Endothelial cell of hepatic sinusoid (primary cell): ENCODE data around the gene TFF3.
"Not testable (repeated sequence)": the region's sequence is repeated elsewhere in the genome, so short reads cannot be mapped to it uniquely, and the experiment has no call there.

Experiments used
- in situ Hi-C: cut with HindIII; loops from 2 replicates; pipeline ENCODE4 v1.10.0; 2017; ENCODE audit warnings: low sequenced_read_pairs

TFF3 gene

DNA sequence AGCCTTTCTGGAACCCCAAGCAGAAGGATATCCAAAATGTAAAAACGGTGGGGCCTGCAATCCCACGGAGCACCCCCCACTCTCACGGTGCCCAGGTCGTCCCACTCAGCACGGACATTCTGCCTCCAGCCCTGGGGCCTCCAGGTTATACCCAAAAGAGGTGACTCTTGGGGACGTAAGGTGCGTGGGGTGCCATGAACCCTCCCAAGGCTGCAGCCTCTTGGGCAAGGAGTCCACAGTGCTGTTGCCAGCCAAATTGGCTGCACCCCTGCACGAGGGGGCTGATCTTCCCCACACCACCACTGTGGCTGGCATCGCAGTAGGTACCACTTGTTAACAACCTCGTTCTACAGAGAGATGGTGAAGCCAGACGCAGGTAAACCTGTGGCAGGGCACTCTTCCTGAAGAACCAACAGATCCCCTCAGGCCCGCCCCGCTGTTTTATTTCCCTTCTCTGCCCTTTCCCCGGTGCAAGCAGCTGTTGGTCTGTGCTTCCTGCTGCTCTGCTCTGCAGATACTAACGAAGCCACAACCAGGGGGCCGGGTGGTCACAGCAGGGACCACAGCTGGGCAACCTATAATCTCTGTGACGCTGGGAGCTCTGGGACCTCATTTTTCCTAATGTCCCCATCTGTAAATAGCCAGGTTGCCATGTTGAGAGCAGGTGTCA lies 8.7 kb downstream of the TFF3 start:
- in situ Hi-C loops = no loop called here

DNA sequence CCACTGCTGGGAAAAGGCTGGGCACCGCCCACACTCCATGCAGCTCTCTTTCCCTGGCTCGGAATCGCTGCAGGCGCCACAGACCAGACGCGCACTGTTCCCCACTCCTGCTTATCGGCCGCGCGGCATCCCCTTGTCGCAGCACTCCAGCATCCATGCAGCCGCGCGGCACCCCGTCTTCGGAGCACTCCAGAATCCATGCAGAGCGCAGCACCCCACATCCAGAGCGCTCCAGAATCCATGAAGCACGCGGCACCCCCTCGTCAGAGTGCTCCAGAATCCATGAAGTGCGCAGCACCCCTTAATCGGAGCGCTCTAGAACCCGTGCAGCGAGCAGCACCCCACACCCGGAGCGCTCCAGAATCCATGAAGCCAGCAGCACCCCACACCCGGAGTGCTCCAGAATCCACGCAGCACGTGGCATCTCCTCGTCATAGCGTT lies 9.5 kb downstream of the TFF3 start:
- in situ Hi-C loops = no loop called here

DNA sequence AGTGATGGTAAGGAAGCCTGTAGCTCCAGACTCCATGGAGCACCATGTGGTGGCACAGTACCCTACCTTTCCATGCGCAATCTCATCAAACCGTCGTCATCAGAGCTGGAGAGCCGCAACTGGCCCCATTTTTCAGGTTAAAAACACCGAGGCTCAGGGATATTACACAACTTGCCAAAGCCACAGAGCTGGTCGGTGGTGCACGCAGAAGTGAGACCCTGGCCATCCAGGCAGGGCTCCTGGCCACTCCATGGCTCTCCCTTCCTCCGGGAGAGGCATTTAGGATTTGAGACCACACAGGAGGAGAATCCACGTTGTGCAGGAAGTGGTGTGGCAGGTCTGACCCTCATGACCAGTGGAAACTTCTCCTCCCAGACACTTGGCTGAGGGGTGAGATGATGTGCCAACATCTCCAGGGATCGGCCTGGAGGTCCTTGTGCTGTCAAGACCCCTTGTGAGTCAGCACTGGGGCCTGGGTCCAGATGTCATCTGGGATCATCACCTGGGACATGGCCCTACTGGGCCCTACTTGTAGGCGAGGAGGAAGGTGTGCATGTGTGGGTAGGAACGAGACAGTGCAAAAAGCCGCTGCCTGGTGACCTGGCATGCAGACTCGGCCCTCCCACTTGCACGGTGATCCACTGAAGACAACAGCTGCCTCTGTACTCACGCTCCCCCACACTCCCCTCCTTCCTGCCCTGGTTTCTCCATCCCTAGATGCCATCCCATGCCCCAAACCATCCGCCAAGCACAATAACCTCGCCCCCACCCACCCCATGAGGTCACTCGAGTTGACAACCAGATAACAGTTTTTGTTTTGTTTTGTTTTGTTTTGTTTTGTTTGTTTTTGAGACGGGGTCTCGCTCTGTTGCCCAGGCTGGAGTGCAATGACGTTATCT lies 10.4 kb downstream of the TFF3 start:
- in situ Hi-C loops = no loop called here

DNA sequence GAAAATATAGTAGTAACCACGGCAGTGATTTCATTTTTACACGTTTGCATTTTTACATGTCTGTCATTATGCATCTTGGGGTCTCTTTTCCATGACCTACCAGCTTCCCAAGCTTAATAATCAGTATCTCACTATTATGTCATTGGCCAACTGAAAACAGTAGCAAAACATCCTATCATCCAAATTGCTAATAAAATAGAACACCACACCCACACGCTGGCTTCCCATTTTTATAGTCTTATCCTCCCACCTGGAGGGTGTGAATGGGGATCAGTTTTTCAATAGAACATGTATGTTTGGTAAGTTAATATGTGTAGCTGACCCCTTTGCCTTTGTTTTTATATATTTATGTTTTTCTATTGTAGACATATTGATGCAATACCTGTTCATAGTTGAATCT lies 11.8 kb downstream of the TFF3 start:
- in situ Hi-C loops = no loop called here

DNA sequence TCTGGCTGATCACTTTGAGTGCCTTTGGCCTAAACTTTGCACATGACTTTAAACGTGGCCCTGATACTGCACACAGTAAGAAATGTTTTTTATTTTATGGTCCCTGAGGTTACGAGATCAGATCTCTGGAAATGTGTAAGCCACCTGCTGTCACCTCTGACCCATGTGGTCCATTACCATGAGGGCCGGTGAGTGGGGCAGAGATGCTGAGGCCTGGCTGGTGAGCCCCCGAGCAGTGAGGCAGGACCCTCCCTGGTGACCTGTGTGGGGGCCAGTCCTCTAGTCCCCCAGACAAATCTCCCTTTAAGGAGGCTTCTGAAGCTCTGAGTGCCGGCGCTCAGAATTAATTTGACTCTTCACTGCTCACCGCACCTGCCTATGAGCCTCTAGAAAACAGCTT lies 12.4 kb downstream of the TFF3 start:
- in situ Hi-C loops = no loop called here

DNA sequence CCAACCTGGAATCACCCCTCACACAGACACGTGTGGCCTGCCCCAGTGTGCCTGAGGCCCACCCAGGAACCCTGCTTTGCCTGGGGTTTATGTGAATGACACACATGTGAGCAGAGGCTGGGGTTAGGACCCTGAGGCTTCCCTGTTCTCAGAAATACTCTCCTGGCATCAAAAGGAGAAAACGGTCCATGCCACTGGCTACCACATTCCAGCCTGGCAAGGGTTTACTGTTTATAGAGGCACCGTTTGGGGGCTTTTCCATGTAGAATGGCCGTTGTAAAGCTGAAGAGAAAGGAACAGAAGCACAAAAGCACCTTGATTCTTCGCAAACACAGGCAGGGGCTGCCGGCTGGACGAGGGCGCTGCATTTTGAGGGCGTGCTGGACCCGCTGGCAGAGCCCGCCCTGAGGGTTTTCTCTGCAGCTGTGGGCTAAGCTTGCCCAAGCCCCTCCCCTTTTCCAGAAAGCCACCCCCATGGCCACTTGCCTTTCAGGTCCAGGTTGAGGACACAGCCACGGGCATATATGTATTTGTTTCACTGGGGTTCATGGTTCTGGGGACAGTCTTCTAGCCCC lies 13.0 kb downstream of the TFF3 start:
- in situ Hi-C loops = no loop called here

DNA sequence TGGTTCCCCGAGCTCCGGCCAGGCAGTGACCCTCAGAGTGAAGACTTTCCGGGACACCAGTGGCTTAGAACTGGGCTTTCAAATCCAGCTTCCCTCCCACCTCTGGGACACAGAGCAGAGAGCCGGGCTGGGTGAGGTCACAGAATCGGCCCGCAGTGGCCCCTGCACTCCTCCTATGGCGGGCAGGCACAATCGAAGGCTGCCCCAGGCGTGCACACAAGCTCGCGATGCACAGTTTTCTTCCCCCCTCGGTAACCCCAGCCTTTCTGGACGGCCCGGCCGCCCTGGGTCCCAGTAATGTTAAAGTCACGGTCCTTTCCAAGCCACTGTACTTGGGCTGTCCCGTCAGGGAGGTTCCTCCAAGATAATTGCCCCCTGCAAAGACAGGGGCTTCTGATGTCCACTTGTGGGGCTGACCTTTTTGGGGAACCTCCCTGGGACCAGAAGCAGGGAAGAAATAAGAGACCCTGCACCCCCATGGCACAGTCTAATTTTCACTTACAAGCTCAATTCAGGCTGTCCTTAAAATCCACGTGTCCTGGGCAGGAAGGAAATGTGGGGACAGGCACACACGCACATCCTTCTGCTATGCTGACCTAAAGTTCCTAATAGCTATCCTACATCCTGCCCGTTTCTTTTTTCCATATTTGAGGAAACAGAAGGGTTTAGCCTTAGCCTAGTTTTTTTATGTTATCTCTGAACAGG lies 13.7 kb downstream of the TFF3 start:
- in situ Hi-C loops = no loop called here

DNA sequence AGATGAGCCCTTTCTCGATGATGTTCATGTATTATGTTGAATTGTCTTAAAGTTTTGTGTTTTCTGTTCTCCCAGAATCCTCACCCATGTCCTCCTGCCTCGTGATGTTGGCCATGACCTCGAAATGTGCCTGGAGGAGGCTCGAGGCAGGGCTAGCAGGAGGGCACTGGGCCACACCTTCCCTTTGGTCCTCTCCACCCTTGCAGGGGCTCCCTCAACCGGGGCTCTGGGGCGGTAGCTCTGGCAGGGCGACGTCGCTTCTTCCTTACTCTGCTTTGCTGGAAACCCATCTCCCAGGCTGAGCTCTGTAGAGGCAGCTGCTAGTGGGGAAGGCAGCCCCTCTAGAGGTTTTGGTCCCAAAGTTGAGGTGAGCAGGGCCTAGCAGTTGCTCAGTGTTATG lies 14.3 kb downstream of the TFF3 start:
- in situ Hi-C loops = no loop called here

DNA sequence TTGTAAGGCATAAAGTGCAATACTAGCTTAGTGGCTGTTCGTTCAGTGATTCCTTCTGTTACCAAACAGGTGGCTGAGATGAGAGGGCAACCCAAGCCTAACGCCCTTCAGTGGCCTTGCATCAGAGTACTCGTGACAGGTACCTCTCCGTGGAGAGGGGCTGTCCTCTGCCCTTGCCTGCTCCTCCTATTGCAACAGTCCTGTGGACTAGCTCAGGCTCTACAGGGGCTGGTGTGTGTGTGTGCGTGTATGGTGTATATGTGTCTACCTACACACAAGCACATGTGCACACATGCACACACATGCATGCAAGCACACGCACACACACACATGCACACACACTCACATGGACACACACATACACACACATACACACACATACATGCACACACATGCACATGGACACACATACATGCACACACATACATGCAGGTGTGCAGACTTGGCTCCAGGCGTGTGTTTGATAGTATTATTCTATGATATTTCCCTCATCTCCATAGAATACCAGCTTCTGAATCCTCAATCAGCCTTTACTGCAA lies 15.1 kb downstream of the TFF3 start:
- in situ Hi-C loops = no loop called here

DNA sequence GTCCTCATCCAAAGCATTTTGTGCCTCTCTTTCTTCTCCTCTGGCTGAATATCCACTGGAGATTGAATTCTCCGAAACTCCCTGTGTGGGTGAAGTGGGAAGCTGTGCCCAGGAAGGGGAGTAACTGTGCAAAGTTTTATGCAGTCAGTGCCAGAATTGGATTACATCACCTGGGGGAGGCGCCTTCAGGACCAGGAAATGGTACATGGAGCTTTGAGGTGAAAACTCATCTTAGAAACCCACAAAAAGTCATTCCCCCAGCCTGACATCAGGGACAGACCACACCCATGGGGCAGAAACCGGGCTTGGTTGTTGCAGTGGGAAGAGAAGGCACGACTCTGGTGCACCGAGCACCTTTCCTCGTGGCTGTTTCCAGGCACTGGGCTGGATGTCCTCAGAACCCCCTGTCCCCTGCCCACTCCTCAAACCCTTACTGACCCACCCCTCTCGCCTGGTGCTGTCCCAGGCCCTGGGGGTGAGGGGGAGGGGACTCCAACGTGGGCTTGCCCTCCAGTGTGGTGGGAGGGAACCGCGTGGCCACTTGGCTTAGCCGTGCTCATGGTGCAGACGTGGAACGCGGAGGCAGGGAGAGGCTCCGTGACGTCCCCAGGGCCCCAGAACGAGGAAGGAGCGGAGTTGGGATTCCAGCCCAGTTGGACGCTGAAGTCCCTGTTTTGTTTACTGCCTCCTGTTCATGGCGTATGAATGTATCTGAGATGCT lies 15.7 kb downstream of the TFF3 start:
- in situ Hi-C loops = no loop called here

DNA sequence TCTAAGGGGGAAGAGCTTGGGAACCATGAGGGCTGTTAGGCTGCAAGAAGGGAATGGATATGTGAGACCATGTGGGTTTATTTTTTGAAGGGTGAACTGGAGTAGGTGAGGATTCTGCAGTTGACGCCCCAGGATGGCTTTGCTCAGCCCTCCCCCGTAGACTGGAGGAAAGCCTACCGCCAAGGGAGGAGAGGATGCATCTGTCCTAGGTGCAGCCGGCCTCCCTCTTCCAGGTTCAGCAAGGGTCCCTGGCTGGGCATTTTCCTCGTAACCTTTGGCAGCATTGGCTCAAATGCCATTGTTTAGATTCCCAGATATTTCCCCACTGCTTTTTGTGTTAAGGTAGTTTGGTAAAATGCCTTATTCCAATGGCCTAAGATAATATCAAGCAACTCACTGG lies 16.6 kb downstream of the TFF3 start:
- in situ Hi-C loops = no loop called here

DNA sequence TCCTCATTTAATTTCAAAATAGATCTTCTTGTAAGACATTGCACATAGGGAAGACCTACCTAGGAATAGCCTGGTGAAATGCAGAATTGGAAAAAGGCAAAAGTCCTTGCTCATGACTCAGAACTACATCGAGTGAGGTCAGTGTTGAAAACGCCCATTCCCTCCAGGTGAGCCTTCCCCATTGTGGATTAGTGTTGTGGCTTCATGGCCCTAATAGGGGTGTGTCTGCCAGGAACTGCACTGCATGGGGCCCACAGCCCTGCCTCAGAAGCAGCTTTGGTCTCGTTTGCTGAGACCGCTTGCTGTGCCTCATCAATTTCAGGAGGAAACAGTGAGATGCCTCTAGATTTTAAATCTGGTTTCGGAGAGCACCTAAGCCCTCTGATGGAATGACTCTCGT lies 17.0 kb downstream of the TFF3 start:
- in situ Hi-C loops = no loop called here

DNA sequence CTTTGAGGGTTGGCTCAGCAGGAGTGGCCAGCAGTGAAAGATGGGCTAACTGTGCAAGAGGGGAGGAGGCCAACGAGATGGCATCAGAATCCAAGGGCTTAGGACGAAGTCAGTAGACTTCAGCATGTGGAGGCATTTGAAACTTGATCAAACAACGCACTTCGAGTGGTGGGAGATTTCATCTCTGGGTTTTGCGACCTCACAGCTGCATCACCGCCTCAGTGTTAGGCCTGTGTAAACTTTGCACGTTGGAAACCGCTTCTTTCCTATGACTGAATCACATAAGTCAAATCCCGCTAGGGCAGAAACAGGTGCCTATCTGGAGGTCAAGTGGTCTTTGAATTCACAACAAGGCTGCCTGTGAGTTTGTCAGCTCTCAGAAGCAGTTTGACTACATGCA lies 17.8 kb downstream of the TFF3 start:
- in situ Hi-C loops = no loop called here

DNA sequence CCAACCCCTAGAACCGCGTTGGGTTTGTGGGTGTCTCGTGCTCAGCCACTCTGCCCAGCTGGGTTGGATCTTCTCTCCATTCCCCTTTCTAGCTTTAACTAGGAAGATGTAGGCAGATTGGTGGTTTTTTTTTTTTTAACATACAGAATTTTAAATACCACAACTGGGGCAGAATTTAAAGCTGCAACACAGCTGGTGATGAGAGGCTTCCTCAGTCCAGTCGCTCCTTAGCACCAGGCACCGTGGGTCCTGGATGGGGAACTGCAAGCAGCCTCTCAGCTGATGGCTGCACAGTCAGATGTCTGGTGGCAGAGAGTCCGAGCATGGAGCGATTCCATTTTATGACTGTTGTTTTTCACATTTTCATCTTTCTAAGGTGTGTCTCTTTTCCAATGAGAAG lies 18.7 kb downstream of the TFF3 start:
- in situ Hi-C loops = no loop called here

DNA sequence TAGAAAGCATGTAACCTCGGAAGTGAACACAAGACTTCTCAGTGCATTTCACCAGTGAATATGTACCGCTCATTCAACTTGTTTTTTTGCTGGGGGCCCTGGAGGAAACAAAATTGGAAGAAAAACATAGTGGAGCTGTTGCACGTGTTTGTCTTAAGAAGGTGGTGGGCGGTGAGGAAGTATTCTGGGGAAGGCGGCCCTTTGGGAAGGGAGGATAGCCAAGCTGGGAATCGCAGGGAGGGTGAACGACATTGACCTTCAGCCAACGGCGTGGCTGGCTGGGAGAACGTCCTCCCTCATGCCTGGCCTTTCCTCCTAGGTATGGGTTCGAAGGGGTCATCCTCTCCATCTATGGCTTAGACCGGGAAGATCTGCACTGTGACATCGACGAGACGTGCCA lies 19.4 kb downstream of the TFF3 start:
- in situ Hi-C loops = no loop called here

DNA sequence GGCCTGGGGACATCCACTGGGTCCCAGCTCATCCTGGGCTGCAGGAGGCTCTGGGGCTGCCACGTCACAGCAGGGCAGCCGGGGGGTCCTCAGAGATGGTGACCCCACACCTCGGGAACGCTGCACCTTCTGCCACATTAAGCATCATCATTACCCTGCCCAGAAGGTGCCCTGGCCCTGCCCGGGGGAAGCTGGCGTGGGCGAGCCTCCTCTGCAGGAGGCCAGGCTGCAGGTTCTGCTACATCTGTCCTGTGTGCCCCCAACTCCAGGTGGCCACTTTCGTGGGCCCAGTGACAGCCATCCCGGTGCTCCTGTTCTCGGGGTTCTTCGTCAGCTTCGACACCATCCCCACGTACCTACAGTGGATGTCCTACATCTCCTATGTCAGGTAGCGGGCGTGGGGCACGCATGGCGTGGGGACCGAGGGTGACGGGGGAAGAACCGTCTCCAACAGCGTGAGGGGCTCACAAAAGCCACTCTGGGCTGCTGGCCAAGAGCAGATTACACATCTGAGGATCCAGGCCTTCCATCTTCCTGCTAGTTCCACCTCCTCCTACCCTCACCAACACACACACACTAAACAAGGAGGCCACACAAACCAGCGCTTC lies 20.8 kb downstream of the TFF3 start:
- in situ Hi-C loops = no loop called here

DNA sequence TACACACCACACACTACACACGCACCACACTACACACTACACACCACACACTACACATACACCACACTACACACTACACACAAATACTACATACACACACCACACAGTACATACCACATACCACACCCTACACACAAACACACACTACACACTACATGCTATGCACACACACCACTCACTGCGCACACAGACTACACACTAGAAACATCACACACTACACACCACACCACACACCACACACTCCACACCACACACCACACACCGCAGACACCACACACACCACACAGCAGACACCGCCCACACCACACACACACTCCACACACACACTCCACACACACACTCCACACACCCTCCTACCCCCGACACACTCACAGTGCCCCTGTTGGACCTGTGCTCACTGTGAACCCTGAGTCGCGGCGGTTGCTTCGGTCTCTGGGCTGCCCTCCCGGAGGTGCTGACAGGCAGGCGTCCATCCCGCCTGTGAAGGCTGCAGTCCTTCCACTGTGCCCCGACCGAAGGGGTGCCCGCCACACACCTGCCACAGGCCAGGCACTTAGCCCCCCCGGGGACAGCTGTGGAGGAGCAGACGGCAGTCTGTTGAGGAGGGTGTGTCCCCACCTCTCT lies 21.4 kb downstream of the TFF3 start:
- in situ Hi-C loops = no loop called here

DNA sequence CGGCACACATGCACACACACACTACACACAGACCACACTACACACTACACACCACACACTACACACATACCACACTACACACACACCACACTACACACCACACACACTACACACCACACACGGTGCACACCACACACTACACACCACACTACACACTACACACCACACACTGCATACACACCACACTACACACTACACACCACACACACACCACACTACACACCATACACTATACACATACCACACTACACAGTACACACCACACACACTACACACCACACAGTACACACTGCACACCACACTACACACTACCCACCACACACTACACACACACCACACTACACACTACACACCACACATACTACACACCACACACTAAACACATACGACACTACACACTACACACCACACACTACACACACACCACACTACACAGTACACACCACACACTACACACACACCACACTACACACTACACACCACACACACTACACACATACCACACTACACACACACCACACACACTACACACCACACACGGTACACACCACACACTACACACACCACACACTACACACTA lies 22.6 kb downstream of the TFF3 start:
- in situ Hi-C loops = not testable (repeated sequence)
